Neural cell (in vitro differentiated cells): Measurements from ENCODE around the gene CPSF6. TPM values are rescaled to one million over a fixed set of nuclear protein-coding genes. Genes with fewer than 3 reads are reported as not detected.
"Not testable (repeated sequence)": the region's sequence is repeated elsewhere in the genome, so short reads cannot be mapped to it uniquely, and the experiment has no call there.

ENCODE experiments used
- H2AFZ ChIP-seq: fragments of 200-600, 300-800 bp; sonication (generic), shearing (Covaris generic); 2 replicates; pipeline ENCODE4 v1.6.0; 2014; ENCODE audit warnings: low read depth, mild to moderate bottlenecking, antibody characterized with exemption, low read length, moderate library complexity
- H3F3A ChIP-seq: fragments of 200-600 bp; shearing (Covaris generic); 2 replicates; pipeline ENCODE4 v1.6.1; 2016; ENCODE audit warnings: mild to moderate bottlenecking, moderate library complexity, mixed read lengths, antibody characterized with exemption, low read length; ENCODE audit not compliant: insufficient read depth, poor library complexity, severe bottlenecking
- H3K27ac ChIP-seq: fragments of 200-600, 300-800 bp; sonication (generic), shearing (Covaris generic); 2 replicates; pipeline ENCODE4 v1.5.1; 2014; ENCODE audit warnings: mild to moderate bottlenecking, low read length, moderate library complexity
- H3K27me3 ChIP-seq: fragments of 300-800, 200-600 bp; sonication (generic), shearing (Covaris generic); 2 replicates; pipeline ENCODE4 v1.6.0; 2014; ENCODE audit warnings: mild to moderate bottlenecking, low read depth, low read length, moderate library complexity; ENCODE audit not compliant: insufficient read depth
- H3K36me3 ChIP-seq: fragments of 300-800, 200-600 bp; sonication (generic), shearing (Covaris generic); 2 replicates; pipeline ENCODE4 v1.5.1; 2014; ENCODE audit warnings: mild to moderate bottlenecking, antibody characterized with exemption, low read length, moderate library complexity; ENCODE audit not compliant: insufficient read depth
- H3K4me2 ChIP-seq: fragments of 300-800, 200-600 bp; sonication (generic), shearing (Covaris generic); 2 replicates; pipeline ENCODE4 v1.6.0; 2014; ENCODE audit warnings: mild to moderate bottlenecking, low read length
- H3K4me3 ChIP-seq: fragments of 300-800, 200-600 bp; sonication (generic), shearing (Covaris generic); 2 replicates; pipeline ENCODE4 v1.5.1; 2014; ENCODE audit warnings: mild to moderate bottlenecking, low read length, moderate library complexity
- H3K79me2 ChIP-seq: fragments of 200-600 bp; shearing (Covaris generic); replicated peaks from 2 replicates; pipeline ENCODE4 v1.6.0; 2014; ENCODE audit warnings: mild to moderate bottlenecking, low read length, moderate library complexity; ENCODE audit not compliant: insufficient read depth
- H3K9ac ChIP-seq: fragments of 300-800, 200-600 bp; sonication (generic), shearing (Covaris generic); 2 replicates; pipeline ENCODE4 v1.6.1; 2016; ENCODE audit warnings: mild to moderate bottlenecking, low read length, mixed read lengths
- H3K9me2 ChIP-seq: fragments of 200-600 bp; shearing (Covaris generic); 2 replicates; pipeline ENCODE4 v1.6.1; 2016; ENCODE audit warnings: mild to moderate bottlenecking, low read length, mixed read lengths; ENCODE audit not compliant: insufficient read depth
- H3K9me3 ChIP-seq: fragments of 200-600, 300-800 bp; sonication (generic), shearing (Covaris generic); 2 replicates; pipeline ENCODE4 v1.6.1; 2016; ENCODE audit warnings: mild to moderate bottlenecking, mixed run types, low read length, moderate library complexity, mixed read lengths
- H4K20me1 ChIP-seq: fragments of 200-600 bp; shearing (Covaris generic); 2 replicates; pipeline ENCODE4 v1.6.1; 2016; ENCODE audit warnings: mild to moderate bottlenecking, mixed run types; ENCODE audit not compliant: insufficient read depth
- CTCF ChIP-seq: fragments of 450-650 bp; IDR thresholded peaks from 2 replicates; pipeline ENCODE4 v1.5.1; 2014; ENCODE audit warnings: antibody characterized with exemption, mild to moderate bottlenecking, moderate library complexity; ENCODE audit not compliant: poor library complexity, severe bottlenecking
- EP300 ChIP-seq: fragments of 450-650 bp; conservative IDR thresholded peaks from 2 replicates; pipeline ENCODE4 v1.6.1; 2014; ENCODE audit warnings: antibody characterized with exemption, mild to moderate bottlenecking, moderate library complexity; ENCODE audit not compliant: poor library complexity, severe bottlenecking
- EZH2 ChIP-seq: fragments of 200-600, 300-800 bp; shearing (Covaris generic), sonication (generic); IDR thresholded peaks from 2 replicates; pipeline ENCODE4 v1.6.1; 2014; ENCODE audit warnings: antibody characterized with exemption, low read length, borderline replicate concordance, mild to moderate bottlenecking; ENCODE audit not compliant: insufficient read depth, poor library complexity, severe bottlenecking
- MXI1 ChIP-seq: fragments of 450-650 bp; conservative IDR thresholded peaks from 2 replicates; pipeline ENCODE4 v1.6.1; 2014; ENCODE audit warnings: antibody characterized with exemption, mild to moderate bottlenecking; ENCODE audit not compliant: poor library complexity, severe bottlenecking
- POLR2AphosphoS5 ChIP-seq: IDR thresholded peaks from 2 replicates; pipeline ENCODE4 v1.6.1; 2012
- RAD21 ChIP-seq: fragments of 450-650 bp; conservative IDR thresholded peaks from 2 replicates; pipeline ENCODE4 v1.6.1; 2014; ENCODE audit warnings: antibody characterized with exemption, mild to moderate bottlenecking, moderate library complexity
- REST ChIP-seq: IDR thresholded peaks from 2 replicates; pipeline ENCODE4 v1.6.1; 2012; ENCODE audit warnings: borderline replicate concordance
- SMC3 ChIP-seq: fragments of 450-650 bp; conservative IDR thresholded peaks from 2 replicates; pipeline ENCODE4 v1.6.1; 2014; ENCODE audit warnings: antibody characterized with exemption, mild to moderate bottlenecking, moderate library complexity; ENCODE audit not compliant: poor library complexity
- TAF1 ChIP-seq: IDR thresholded peaks from 2 replicates; pipeline ENCODE4 v1.6.1; 2012; ENCODE audit warnings: low read depth
- polyA plus RNA-seq: library from polyadenylated mRNA; depleted of rRNA; stranded (reverse); fragments of >200 nt; gene quantifications from 2 replicates; pipeline ENCODE4 v1.2.3, GENCODE V29; 2014

Gene CPSF6
- polyA plus RNA-seq, 1 donor from 2014 or later: 180 TPM

- Histone ChIP-seq H3K36me3 (no peaks in the 10 kb centered on the region), H3F3A (no peaks in the 10 kb centered on the region), H3K9me3 (peaks cover under 1% of the 10 kb centered on the region), H3K9ac (no peak overlapping the region), H3K27me3 (no peaks in the 10 kb centered on the region), H3K4me3 (no peak overlapping the region), H3K9me2 (no peaks in the 10 kb centered on the region), H3K27ac (no peak overlapping the region), H4K20me1 (no peaks in the 10 kb centered on the region), H3K79me2 (no peaks in the 10 kb centered on the region), H3K4me2 (no peak overlapping the region), H2AFZ (no peak overlapping the region)
- TF ChIP-seq TAF1: no peak
Measured at GRCh38 chr12:69309461-69309860, 70.1 kb downstream of the CPSF6 start.

GRCh38 chr12:69313209-69313608, 73.8 kb downstream of the CPSF6 start:
- Histone ChIP-seq H2AFZ (no peak overlapping the region), H3K4me2 (no peak overlapping the region), H3F3A (no peaks in the 10 kb centered on the region), H3K9me2 (no peaks in the 10 kb centered on the region), H3K9ac (no peak overlapping the region), H4K20me1 (no peaks in the 10 kb centered on the region), H3K79me2 (no peaks in the 10 kb centered on the region), H3K27ac (no peak overlapping the region), H3K36me3 (no peaks in the 10 kb centered on the region), H3K9me3 (no peaks in the 10 kb centered on the region), H3K4me3 (no peak overlapping the region), H3K27me3 (no peaks in the 10 kb centered on the region)
- TF ChIP-seq REST (no peak), TAF1 (no peak), SMC3 (no peak), CTCF (no peak), MXI1 (no peak), POLR2AphosphoS5 (no peak), EZH2 (no peak), RAD21 (no peak), EP300 (no peak)

GRCh38 chr12:69316784-69317183, 77.4 kb downstream of the CPSF6 start:
- not testable (repeated sequence) for H3K4me3 ChIP-seq, H3K9me3 ChIP-seq, H4K20me1 ChIP-seq, H3F3A ChIP-seq, H3K4me2 ChIP-seq, H3K9me2 ChIP-seq, H3K27me3 ChIP-seq, H3K79me2 ChIP-seq, H3K27ac ChIP-seq, H2AFZ ChIP-seq, H3K36me3 ChIP-seq, H3K9ac ChIP-seq

- H2AFZ ChIP-seq, H4K20me1 ChIP-seq: not testable (repeated sequence)
Measured at GRCh38 chr12:69317233-69317632, 77.9 kb downstream of the CPSF6 start.

More at GRCh38 chr12:69317233-69317632, 77.9 kb downstream of the CPSF6 start:
- H3K79me2 ChIP-seq, H3K9me2 ChIP-seq, H3K9me3 ChIP-seq, H3K4me3 ChIP-seq, H3K27me3 ChIP-seq, H3K27ac ChIP-seq, H3K36me3 ChIP-seq, H3F3A ChIP-seq, H3K9ac ChIP-seq, H3K4me2 ChIP-seq: not testable (repeated sequence)
